GM21515 (cell line): Measurements from ENCODE around the gene CMYA5.
A peak's percentile ranks its signal among the peaks of the same experiment; 100 is the strongest.
"Not testable (repeated sequence)": the region's sequence is repeated elsewhere in the genome, so short reads cannot be mapped to it uniquely, and the experiment has no call there.

ENCODE experiments used
- ATAC-seq: cut with Tn5 transposase; IDR thresholded peaks from one replicate; pipeline ENCODE4 v1.9.1; 2021; ENCODE audit not compliant: unreplicated experiment

Gene CMYA5

DNA sequence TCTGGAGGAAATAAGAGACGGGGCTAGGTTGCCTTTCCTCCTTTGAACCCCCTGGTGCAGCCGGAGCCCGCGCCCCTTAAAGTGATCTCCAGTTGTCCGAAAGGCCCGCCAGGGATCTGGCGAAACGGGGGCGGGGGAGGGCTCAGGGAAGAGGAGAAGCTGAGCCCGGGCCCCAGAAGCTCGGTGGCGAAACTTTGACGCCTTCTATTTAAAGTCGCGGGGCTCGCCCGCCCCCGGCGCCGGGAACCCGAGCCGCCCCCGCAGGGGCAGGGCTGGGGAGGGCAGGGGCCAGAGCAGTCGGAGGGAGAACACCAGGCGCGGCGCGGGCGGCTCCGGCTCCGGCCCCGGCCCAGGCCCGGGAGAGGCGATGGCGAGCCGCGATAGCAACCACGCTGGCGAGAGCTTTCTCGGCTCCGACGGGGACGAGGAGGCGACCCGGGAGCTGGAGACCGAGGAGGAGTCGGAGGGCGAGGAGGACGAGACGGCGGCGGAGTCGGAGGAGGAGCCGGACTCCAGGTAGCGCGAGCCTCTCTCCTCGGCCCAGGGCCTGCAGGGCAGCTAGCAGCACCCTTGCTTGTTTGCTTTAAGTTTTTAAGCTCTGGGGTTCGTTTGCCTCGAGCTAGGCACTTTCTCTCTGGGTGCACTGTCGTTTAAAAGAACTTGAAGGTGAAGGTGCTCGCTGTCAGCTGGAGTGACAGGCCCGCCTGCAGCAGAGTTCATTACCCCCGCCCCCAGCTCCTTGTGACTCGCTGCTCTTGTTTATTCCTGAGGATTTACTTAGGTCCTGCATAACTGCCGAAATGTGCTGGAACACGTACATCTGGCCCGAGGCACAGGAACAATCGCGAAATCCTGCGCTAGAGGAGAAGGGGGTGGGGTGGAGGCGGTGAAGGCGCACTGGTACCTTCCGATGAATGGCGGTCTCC is at the start of gene CMYA5:
TSS of gene CMYA5 (plus strand) at position 296 of the 926 bp plus-strand sequence. CDS start at position 368, 72 bp downstream.
- ATAC-seq = no peak

GRCh38 chr5:79640571-79641055 is 49.0 kb upstream of the CMYA5 start:
- no peak for ATAC-seq

DNA sequence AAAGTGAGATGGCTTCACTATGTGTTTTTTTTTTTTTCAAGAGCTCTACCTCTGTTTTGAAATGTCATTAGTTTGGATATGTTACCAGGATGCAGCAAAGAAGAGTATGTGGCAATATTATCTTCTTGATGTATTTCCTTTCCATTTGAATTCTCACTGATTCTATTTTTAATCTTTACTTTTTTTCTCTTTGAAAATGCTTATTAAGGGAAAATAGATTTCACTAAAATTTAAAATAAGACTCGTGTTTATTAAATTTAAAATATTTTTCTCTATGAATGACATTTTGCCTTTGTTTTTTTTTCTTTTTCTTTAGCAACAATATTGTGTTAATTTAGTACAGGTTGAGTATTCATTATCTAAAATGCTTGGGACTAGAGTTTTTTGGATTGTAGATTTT is 48.2 kb upstream of the CMYA5 start:
- no peak for ATAC-seq

DNA sequence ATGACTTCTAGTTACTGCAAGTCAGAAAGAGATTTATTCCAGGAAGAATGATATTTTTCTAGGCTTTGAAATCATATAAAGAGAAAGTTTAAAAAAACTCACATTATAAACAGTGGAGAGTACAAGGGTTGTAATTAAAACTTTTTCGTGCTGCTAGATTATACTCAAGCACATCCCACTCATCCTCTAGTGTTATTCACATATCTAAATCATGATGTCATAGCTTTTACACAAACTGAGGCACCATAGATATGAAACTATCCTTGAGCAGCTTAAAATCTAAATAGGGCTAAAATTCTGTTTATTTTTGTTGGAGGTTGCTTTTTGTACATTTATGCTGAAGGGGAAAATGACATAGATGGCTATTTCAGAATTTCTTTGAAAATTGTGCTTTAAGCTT is 47.4 kb upstream of the CMYA5 start:
- no peak for ATAC-seq

DNA sequence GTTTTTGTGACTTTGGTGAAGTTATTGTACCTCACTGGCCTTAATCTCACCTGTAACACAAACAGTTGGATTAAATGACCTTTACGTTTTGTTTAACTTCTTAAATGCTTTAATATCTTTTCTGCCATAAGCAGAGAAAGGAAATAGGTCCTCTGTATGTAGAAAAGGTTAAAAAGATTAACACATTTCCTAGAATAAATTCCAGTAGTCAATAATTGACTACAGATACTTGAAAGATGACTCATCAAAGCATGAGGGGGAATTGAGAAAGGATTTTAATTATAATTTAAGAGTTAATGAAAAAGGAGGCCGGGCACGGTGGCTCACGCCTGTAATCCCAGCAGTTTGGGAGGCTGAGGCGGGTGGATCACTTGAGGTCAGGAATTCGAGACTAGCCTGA is 35.8 kb upstream of the CMYA5 start:
- ATAC-seq = no peak

DNA sequence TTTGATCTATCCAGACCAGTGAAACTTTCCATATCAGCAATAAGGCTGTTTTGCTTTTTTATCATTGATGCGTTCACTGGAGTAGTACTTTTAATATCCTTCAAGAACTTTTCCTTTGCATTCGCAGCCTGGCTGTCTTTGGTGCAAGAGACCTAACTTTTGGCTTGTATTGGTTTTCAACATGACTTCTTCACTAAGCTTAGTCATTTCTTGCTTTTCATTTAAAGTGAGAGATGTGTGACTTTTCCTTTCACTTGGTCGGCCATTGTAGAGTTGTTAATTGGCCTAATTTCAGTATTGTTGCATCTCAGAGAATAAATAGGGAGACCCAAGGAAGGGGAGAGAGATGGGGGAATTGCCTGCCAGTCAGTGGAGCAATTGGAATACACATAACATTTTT is 26.4 kb upstream of the CMYA5 start:
- ATAC-seq = no peak

- ATAC-seq = no peak
These were observed 22.9 kb upstream of the CMYA5 start for GRCh38 chr5:79666758-79667157.

- ATAC-seq = no peak
These were observed 17.2 kb upstream of the CMYA5 start for GRCh38 chr5:79672392-79672791.

- not testable (repeated sequence) for ATAC-seq
These were observed 13.3 kb upstream of the CMYA5 start for GRCh38 chr5:79676354-79676753.

- ATAC-seq = not testable (repeated sequence)
These were observed 7.5 kb upstream of the CMYA5 start for GRCh38 chr5:79682102-79682501.

GRCh38 chr5:79684782-79685181 is 4.9 kb upstream of the CMYA5 start:
- no peak for ATAC-seq

GRCh38 chr5:79685627-79686026 is 4.0 kb upstream of the CMYA5 start:
- no peak for ATAC-seq

GRCh38 chr5:79686799-79687198 is 2.8 kb upstream of the CMYA5 start:
- no peak for ATAC-seq

DNA sequence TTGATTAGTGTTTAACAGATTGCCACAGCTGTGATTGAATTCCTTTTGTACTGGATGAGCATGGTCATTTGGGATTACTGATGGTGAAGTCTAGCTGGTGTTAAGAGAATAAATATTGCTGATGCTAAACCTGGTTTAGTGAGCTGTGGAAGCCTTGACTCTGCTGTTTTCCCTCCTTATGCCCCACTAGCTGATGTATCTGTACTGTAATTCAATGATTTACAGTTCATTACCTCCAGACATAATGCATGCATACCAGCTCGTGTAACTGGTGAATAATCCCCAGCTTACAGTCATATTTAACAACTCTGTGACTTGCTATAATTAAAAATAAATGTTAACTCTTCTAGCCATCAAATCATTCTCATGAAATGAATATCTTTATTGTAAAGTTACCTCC is 1.7 kb upstream of the CMYA5 start:
- ATAC-seq = no peak

DNA sequence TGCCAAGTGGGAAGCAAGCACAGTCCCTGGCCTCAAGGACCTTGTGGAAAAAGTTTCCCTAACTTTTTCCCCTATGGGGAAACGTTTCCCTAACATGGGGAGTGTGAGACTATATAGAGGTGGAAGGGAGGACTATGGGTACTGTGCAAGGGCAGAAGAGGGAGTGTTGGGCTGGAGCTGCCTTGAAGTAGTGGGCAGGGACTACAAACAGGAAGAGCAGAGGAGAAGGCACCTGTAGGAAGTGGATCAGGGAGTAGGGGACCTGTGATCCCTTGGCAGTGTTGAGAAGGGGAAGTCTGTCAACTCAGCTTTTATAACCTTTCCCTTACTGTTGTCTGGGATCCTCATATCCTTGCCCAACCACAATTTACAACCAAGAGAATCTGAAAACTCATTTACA is 1.4 kb downstream of the CMYA5 start:
- ATAC-seq = no peak

DNA sequence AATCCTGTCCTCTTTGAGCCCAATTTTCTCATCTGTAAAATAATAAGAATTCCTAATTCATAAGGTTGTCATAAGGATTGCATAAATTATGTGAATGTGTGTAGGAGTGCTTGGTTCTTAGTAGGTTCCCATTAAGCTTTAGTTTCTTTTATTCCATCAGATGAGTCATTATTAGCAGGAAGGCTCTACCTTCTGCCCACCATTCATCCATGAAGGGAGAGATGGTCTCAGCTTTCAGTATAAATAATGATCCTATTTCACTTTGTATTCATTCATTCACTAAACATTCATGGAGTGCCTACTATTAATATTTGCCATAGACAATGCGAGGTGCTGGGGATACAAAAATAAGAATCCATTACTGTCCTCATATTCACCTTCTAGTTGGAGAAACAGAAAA is 3.0 kb downstream of the CMYA5 start:
- ATAC-seq = no peak

DNA sequence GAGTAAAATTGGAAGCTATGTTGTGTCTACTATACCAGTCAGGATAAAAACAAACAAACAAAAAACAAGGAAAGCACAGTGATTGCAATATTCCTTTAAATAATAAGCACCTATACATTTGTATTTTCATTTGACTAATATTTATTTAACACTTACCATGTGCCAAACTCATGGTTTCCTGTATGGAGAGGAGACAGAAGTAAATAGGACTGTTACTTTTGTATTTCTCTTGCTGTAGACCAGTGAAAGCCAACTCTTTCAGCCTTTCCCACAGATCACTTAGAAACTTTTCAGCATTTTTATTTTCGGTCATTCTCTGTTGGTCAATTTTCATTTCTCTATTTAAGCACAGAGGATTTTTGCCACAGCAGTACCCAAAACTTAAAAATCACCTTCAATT is 4.5 kb downstream of the CMYA5 start:
- no peak for ATAC-seq

GRCh38 chr5:79694652-79695051 is 5.0 kb downstream of the CMYA5 start:
- no peak for ATAC-seq

DNA sequence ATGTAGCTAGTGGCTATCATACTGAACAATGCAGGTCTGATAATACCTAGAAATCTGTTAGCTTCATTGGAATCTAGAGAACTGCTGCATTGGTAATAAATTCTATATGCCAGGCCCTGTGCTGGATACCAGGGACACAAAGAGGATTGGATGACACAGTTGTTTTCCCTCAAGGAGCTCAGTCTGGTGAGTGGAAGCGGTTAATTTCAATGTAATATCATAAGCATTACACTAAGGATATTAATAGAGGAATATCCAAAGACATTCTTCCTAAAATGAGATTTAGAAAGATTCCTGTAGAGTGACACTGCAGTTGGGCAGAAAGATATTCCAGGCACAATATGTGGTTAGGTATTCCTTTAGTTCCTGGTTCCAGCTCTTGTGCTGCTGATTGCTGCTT is 5.9 kb downstream of the CMYA5 start:
- ATAC-seq = no peak

- ATAC-seq = no peak
These were observed 7.9 kb downstream of the CMYA5 start for GRCh38 chr5:79697222-79698170.

- ATAC-seq = peak; percentile 87
These were observed 10.2 kb downstream of the CMYA5 start for GRCh38 chr5:79699763-79700400.
